ENCODE data around the gene PODXL2.
A peak's percentile ranks its signal among the peaks of the same experiment; 100 is the strongest.
"Not testable (repeated sequence)": the region's sequence is repeated elsewhere in the genome, so short reads cannot be mapped to it uniquely, and the experiment has no call there.

The PODXL2 gene

DNA sequence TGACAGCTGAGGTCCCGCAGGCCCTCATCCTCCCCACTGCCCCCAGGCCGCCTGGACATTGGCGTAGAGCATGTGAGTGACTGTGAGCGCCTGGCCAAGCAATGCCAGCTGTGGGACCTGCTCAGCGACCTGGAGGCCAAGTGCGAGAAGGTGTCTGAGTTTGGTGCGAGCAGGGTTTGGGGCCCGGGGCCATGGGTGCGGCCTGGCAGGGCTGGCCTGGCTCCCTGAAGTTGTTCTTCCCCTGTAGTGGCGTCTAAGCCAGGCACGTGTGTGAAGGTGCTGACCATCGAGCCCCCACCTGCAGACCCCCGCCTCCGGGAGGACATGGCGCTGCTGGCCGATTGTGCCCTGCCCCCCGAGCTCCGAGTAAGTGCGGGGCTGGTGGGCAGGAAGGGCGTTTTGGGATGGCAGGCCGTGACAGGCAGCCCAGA is 48.0 kb downstream of the PODXL2 start:
- DNase-seq = no peak

DNA sequence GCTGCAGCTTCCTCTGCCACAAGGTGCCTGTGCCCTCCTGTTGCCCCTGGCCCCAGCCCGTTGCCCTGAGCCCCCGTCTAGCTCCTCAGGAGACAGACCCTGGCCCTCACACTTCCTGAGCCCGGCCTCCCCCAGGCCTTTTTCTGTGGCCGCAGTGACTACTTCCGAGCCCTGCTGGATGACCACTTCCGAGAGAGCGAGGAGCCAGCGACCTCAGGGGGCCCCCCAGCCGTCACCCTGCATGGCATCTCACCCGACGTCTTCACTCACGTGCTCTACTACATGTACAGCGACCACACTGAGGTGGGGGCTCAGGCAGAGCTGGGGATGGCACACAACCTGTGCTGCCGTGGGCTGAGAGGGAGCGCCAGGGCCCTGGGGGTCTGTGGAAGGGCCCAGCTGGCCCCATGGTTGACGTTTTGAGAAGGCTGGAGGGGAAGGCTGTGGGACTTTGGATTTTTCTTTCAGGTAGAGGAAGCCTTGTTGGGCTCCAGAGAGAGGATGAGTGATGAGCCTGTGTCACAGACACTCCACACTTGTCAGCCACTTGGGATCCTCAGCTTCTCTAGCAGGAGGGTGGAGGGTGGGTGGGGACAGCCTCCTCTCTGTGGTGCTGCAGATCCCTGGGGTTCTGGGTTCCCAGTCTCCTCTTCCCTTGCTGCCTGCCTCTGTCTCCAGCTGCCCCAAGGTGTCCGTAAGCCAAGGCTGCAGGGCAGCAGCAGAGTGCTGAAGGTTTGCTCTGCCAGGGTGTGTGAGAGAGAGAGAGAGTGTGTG is 48.7 kb downstream of the PODXL2 start:
- DNase-seq = no peak

DNA sequence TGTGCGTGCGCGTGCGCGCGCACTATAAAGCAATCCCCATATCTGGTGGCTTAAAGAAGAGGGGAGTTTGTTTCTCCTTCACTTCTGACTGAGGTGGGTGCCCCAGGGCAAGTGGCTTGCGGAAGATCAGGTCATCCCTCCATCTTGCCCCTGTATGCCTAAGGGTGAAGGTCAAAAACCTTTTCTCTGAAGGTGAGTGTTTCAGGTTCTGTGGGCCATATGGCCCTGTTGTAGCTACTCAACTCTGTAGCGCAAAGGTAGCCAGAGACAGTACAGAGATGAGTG is 49.3 kb downstream of the PODXL2 start:
- DNase-seq = no peak

DNA sequence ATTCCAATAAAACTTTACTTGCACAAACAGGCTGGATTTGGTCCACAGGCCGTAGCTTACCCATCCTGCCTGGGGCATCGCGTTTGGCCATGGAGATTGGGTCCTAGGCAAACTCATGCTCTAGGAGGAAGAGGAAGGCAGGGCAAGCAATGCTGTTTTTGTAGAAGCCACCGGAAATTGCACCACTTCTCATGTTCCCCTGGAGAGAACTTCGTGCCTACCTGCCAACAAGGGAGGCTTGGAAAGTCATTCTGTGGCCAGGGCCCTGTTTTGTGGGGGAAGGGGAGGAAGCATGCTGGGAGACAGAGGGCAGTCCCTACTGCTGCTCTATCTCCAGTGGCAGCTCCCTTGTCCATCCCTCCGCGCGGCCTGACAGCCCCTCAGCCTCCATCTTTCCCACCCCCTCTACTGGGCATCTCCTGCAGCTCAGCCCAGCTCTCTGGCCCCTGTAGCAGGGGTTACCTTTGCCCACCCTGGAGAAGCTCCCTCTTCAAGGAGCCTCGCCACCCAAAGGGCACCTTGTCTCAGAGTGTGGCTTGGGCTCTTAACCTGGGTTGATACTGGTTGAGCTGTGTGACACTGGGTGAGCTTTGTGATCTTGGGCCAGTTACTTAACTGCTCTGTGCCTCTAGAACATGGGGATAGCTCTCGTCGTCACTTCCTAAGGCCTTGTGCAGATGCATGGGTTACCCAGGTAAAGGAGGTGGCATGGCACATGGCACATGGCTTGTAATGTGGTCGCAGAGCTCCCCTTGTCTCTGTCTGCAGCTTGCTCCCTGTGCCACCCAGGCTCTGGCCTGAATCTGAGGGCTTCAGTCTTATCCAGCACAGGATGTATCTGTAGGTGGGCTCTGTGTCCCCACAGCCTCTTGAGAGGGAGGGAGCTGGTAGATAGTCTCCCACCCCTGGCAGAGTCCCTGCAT is 49.9 kb downstream of the PODXL2 start:
- no peak for DNase-seq

DNA sequence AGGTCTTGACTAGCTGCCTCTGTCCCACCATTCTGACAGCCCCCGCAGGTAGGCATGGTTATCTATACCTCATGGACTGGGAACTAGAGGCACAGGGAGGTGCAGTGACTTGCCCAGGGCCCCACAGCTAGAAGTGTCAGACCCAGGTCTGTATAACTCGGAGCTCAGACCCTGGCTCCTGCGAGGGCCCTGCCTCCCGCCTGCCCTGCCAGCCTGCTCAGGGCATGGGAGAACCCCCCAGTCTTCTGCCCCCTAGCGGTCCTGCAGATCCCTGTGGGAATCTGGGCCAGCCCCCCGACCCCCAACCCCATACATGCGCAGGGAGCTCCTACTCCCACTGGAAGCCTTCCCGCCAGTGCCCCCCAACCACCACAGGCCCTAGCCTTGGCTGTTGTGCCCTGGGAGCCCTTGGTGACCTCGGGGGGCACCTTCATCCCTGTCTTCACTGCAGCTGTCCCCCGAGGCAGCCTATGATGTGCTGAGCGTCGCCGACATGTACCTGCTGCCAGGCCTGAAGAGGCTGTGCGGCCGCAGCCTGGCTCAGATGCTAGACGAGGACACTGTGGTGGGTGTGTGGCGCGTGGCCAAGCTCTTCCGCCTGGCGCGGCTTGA is 50.7 kb downstream of the PODXL2 start:
- no peak for DNase-seq

DNA sequence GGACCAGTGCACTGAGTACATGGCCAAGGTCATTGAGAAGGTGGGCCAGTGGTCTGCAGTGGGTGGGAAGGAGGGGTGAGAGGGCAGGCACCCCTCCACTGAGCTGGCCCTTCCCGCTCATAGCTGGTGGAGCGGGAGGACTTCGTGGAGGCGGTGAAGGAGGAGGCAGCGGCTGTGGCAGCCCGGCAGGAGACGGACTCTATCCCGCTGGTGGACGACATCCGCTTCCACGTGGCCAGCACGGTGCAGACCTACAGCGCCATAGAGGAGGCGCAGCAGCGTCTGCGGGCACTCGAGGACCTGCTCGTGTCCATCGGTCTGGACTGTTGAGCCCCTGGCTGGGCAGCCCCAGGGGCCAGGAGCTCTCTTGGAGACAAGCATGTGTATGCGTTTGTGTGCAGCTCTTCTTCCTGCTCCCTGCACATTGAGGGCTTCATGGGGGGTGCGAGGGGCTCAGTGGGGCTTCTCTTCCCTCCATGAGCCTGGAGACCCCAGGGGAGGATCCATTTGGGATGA is 51.2 kb downstream of the PODXL2 start:
- no peak for DNase-seq

DNA sequence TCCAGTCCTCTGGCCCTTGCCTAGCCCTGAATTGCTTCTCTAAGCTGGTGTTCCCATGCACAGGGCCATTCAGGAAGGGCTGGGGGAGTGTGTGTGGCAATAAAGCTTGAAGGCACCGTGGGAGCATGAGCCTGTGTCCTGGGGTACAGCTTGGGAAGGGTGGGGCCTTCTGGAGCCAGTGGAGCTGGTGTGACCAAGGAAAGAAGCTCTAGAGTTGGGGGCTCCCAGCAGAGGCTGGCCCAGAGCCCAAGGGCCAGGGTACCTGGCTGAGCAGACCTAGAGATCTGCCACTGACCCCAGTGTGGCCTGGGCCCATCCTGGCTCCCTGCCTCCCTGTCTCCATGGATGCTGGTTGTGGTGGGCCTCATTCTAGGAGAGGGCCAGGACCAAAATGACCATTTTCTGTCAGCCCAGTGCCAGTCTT is 51.8 kb downstream of the PODXL2 start:
- no peak for DNase-seq

DNA sequence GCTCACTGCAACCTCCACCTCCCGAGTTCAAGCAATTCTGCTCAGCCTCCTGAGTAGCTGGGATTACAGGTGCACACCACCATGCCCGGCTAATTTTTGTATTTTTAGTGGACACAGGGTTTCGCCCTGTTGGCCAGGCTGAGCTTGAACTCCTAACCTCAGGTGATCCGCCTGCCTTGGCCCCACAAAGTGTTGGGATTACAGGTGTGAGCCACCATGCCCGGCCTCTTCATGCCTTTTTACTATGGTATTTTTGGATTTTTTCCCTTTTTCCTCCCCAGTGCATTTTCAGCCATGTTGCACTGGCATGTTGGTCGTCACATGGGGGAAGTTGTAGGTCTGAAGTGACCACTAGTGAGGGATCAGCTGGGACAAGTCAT is 53.2 kb downstream of the PODXL2 start:
- not testable (repeated sequence) for DNase-seq

DNA sequence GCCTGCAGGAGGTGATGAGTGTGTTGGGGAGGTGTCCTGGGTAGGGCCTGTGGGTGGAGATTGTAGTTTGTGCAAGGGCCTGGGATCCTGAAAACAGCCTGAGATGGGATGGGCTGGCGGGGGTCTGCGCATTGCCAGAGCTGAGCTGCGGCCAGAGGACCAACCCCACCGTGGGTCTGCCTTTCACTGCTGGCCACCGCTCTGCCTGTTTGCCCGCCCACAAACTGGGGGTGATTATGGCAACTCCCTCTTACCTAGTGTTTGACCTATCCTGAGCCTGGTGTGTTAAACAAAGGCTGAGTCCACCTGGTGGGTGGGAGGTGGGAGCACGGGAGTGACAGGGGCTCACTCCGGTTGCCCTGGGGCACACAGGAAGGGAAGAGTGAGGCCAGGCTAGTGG is 53.6 kb downstream of the PODXL2 start:
- no peak for DNase-seq

DNA sequence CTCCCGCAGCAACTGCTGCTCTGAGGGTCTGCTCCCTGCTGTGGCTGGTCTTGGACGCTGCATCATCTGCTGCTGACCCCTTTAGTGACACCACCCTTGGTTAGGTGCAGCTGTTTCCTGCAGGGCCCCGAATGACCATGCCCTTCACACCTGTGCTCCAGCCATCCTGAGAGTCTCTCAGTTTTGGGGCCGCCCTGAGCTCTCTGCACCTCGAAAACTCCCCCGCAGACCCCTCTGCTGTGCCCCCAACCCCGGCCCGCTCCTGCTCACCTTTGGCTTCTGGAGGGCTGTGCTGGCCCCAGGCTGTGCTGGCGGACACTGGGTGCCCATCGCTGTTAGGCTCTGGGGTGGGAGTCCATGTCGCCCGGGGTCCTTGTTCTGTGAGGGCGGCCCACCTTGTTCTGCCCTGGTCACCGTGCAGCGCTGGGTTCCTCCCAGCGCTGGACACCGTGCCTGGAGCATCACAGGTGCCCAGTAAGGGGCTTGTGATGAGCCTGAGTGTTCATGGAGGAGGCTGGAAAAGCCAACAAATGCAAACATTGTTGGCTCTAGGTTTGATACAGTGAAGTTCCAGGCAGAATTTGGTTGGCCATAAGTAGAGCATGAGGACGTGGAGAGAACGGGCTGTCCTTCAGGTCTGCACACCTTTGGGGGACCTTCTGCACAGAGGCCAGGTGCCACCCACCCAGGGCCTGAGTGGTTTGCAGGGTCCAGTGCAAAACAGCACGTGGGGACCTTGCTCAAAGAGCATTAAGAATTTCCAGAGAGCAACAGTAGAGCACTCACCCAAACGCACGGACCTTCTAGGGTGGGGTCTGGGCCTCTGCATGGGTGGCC is 56.1 kb downstream of the PODXL2 start:
- DNase-seq = no peak

DNA sequence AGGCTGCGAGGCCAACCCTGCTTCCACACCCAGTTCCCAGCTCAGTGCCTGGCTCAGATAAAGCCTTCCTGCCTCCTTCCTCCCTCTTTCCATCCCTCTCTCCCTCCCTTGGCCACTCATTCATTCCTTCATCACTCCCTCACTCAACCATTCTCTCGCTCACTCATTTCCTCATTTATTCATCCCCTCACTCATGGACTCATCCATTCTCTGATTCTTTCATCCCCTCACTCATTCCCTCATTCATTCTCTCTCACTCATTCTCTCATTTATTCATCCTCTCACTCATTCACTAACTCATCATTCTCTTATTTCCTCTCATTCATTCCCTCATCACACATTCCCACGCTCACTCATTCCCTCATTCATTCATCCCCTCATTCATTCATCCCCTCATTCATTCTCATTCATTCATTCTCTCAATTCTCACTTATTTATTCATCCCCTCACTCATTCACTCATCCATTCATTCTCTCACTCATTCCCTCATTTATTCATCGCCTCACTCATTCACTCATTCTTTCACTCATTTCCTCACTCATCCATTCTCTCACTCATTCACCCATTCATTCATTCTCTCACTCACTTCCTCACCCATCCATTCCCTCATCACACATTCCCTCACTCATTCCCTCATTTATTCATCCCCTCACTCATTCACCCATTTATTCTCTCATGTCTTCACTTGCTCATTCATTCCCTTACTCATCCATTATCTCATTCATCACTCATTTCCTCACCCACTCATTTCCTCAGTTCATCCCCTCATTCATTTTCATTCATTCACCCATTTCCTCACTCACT is 56.9 kb downstream of the PODXL2 start:
- DNase-seq = no peak

DNA sequence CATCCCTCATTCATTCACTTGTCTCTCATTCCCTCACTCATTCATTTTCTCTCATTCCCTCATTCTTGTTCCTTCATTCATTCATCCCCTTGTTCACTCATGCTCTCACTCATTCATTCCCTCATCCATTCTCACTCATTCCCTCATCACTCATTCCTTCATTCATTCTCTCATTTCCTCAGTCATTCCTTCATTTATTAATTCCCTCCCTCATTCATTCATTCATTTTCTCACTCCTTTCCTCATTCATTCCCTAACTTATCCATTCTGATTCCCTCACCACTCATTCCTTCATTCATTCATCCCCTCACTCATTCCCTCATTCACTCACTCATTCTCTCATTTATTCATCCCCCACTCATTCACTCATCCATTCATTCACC is 57.5 kb downstream of the PODXL2 start:
- no peak for DNase-seq

DNA sequence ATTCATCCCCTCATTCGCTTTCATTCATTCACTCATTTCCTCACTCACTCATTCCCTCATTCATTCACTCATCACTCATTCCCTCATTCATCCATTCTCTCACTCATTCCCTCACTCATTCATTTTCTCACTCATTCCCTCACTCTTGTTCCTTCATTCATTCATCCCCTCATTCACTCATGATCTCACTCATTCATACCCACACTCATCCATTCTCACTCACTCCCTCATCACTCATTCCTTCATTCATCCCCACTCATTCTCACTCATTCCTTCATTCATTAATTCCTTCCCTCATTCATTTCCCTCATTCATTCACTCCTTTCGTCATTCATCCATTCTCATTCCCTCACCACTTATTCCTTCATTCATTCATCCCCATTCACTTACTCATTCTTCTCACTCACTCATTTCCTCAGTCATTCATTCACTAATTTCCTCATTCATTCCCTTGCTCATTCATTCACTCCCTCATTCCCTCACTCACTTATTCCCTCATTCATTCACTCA is 58.3 kb downstream of the PODXL2 start:
- no peak for DNase-seq

DNA sequence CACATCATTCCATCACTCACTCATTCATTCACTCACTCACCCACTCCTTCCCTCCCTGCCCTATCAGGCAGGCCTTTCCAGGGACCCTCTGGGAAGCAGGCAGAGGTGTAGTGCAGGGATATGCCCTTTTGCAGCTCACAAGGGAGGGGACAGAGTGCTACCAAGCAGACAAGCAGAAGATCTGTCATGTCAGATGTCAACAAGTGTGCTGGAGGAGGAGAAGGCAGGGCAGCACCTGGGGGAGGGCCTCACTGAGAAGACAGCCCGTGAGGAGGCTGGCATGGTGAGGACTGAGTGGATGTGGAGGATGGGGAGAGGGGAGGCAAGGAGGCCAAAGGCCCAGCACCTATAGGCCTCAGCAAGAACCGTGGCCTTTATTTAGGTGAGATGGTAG is 59.0 kb downstream of the PODXL2 start:
- DNase-seq = no peak

DNA sequence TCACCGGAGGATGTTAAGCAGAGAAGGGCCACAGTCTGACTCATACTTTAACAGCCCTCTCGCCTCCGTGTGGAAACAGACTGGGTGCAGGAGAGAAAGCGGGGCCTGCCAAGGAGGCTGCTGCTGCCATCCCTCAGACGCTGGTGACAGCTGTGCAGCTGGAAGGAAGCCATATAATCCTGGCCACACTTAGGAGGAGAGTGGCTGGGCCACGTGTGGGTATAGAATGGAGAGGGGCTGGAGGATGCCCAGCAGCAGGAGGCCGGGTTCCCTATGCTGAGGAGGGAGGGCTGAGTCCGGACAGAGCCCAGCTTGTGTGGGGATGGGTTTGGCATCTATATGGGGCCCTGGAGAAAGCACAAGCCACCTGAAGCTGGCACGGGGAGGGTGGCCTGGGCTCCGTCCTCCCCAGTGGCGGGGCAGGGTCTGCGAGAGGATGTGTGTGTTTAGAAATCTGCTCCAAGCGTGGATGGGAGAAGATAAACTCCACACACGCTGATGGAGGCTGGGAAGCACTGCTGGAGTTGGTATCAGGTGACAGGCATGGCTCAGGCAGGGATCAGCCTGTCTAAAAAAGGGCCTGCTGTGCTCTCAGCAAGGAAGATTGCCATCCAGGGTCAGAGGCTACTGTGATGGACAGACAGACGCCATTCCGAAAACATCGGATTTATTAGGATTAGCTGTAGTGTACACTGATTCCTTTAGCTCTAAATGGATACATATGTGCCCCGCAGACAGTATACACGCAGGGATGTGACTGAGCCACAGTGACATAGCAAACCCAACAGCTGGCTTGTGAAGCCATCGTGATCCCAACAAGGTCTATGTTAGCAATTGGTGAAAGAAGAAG is 59.7 kb downstream of the PODXL2 start:
- no peak for DNase-seq

DNA sequence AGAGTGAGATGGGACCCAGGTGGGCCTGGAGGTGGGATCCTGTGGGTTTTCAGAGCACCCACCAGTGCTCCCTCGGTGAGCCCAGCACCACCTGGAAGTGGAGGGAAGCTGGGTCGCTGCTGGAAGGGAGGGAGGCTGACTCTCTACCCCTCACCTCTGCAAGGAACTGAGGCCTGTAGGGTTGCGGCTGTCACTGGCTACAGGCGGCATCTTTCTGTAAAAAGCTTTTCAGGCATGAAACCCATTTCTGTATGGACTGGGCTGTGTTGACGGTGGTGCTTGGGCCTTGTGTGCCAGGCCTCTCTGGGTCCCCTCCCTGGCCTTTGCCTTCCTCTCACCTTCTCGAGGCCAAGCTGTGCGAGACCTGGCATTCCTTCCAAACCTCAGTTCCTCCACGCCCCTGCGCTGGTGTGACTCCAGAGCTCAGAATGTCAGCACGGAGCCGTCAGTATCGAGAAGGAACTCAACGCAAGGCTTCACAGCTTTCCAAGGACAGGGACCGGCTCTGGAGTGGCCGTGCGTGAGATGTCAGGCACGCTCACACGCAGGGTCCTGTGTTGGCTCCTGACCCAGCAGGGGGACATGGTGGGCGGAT is 60.4 kb downstream of the PODXL2 start:
- no peak for DNase-seq

DNA sequence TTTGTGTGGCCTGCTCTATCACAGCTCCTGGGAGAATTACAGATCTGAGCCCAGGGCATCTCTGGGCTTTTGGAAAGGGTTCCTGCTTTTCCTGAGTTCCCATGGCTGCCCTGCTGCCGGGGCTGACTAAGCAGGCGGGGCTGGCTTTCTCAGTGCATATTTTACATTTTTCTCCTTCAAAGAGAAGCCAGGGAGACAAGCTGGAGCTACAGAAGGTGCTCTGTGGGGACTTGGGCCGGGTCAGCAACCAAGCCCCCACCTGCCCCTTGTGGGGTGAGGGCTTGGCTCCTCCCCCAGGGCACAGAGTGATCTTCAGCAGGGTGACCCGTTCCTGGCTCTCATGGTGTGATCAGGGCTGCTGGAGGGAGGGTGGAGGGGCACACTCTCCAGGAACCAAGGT is 61.1 kb downstream of the PODXL2 start:
- peak in 1 of 2 experiments; percentile 21 for DNase-seq

DNA sequence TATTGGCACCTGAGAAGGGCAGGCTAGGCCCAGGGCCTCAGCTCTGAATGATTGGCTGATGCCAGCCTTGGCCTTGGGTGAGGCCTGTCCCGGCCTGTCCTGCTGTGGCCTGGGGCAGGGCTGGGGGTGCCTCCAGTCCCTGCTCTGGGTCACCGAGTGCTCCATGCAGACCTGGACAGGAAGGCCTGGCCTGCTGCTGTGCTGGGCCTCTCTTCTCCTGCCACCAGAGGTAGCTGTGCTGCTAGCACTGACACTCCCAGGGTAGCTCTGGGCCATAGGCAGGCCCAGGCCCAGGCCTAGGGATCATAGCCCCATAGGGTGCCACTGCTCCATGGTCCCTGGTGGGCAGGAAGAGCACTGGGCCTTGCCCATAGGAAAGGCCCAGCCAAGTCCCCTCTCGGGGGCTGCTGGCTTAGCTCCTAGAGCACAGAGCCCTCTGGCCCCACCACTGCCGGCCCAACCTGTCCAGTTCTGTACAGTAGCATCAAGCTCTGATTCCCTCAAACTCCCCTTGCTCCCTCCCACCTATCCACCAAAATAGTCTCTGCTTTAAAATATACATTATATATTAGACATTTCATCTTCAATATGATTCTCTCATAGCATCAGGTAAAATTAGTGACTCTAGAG is 62.0 kb downstream of the PODXL2 start:
- DNase-seq = peak in 1 of 2 experiments; percentile 52

DNA sequence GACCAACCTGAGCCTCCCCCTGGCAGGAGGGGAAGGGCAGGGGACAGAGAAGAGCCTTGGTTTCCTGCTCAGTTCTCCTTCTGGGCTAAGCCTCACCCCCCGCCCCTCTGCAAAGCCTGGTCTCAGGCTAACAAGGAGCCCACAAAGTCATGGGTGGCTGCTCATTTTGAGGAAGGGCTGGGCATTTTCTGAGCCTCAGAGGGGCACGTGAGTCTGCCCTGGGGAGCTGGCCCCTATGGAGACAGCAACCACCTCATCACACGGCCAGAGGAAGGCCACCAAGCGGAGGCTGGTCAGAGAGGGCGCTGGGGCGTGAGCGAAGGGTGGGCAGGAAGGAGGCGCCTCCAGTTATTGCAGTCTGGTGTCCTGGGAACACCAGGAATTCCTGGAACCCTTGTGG is 62.5 kb downstream of the PODXL2 start:
- no peak for DNase-seq

DNA sequence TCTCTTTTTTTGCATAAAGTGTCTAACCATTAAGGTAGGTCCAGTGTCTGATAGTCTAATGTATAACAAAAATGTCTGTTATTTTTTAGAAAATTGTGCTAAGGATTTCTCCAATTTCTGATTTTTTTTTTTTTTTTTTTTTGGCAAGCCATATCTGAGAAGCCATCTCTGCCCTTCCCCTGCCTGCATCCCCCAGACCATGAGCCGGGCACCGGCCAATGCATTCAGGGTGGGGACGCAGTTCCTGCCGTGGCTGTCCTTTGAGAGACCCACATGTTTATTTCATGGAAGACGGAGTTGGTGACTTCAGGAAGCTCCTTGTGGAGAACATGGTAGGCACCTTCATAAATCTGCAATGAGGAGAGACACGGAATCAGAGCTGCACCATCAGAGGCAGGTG is 63.0 kb downstream of the PODXL2 start:
- no peak for DNase-seq
